Thymus (tissue), 11 donors: ENCODE data around the gene KCNJ2. TPM values are rescaled to one million over a fixed set of nuclear protein-coding genes. Genes with fewer than 3 reads are reported as not detected.

ENCODE experiments used
- DNase-seq, 9 donors: peaks; one replicate each; pipeline ENCODE4 v3.0.0-alpha.2; 2013; ENCODE audit warnings: low spot score in 9 of 9, low read depth in 6 of 9, missing footprints in 1 of 9
- H3K27ac ChIP-seq, 2 donors: one replicate each; pipeline ENCODE4 v1.5.1; 2013; ENCODE audit warnings: control low read depth in 1 of 2, low read depth in 1 of 2, low read length in 1 of 2, mild to moderate bottlenecking in 1 of 2, moderate library complexity in 1 of 2
- H3K27me3 ChIP-seq, 2 donors: one replicate each; pipeline ENCODE4 v1.5.1; 2013; ENCODE audit warnings: low read length in 1 of 2; ENCODE audit not compliant: control insufficient read depth in 2 of 2, insufficient read depth in 1 of 2
- H3K36me3 ChIP-seq, 2 donors: one replicate each; pipeline ENCODE4 v1.5.1; 2013; ENCODE audit warnings: low read length in 1 of 2, mild to moderate bottlenecking in 1 of 2, moderate library complexity in 1 of 2; ENCODE audit not compliant: control insufficient read depth in 2 of 2, insufficient read depth in 2 of 2
- H3K4me1 ChIP-seq, 2 donors: one replicate each; pipeline ENCODE4 v1.5.1; 2013; ENCODE audit warnings: low read length in 2 of 2; ENCODE audit not compliant: control insufficient read depth in 2 of 2, insufficient read depth in 2 of 2
- H3K4me3 ChIP-seq, 2 donors: one replicate each; pipeline ENCODE4 v1.5.1; 2013; ENCODE audit warnings: low read length in 2 of 2, control low read depth in 1 of 2, mild to moderate bottlenecking in 1 of 2
- H3K9me3 ChIP-seq, 2 donors: one replicate each; pipeline ENCODE4 v1.5.1; 2013; ENCODE audit warnings: low read length in 1 of 2, mild to moderate bottlenecking in 1 of 2; ENCODE audit not compliant: control insufficient read depth in 2 of 2, insufficient read depth in 1 of 2
- WGBS: extraction: QIAGEN DNeasy Blood & Tissue Kit; methylation state at CpG from one replicate; pipeline ENCODE4 v1.1.7; 2013; 5-methylcytosine and 5-hydroxymethylcytosine counted together
- polyA plus RNA-seq: library from polyadenylated mRNA; stranded (reverse); fragments of 200-250 nt; gene quantifications from one replicate; pipeline ENCODE4 v1.2.3, GENCODE V29; 2013
- total RNA-seq: library from RNA; stranded (reverse); fragments of 120-200 nt; gene quantifications from one replicate; pipeline ENCODE4 v1.2.4, GENCODE V29; 2013
- donor health status: healthy.

Gene KCNJ2
- total and polyA plus RNA-seq, 2 donors, result 3.1 to 5.3 TPM

DNA sequence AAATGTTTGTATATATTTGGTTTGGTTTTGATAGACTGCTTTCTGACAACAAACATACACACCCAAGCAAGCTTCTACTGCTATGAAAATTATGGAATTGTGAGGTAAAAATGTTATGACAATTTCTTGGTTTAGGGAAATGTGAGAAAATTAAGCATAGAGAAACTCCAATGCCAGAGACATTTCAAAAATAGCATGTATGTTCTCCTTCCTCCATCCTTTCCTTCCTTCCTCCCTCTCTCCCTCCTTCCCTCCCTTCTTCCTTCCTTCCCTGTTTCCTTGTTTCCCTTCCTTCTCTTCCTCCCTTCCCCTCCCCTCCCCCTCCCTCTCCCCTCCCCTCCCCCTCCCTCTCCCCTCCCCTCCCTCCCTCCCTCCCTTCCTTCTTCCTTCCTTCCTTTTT lies 14.9 kb downstream of the KCNJ2 start:
- no peak for DNase-seq
- Histone ChIP-seq H3K27me3 (no peaks in the 10 kb centered on the region), H3K27ac (no peak overlapping the region), H3K4me1 (no peaks in the 10 kb centered on the region), H3K4me3 (no peak overlapping the region), H3K9me3 (no peaks in the 10 kb centered on the region), H3K36me3 (no peaks in the 10 kb centered on the region)

DNA sequence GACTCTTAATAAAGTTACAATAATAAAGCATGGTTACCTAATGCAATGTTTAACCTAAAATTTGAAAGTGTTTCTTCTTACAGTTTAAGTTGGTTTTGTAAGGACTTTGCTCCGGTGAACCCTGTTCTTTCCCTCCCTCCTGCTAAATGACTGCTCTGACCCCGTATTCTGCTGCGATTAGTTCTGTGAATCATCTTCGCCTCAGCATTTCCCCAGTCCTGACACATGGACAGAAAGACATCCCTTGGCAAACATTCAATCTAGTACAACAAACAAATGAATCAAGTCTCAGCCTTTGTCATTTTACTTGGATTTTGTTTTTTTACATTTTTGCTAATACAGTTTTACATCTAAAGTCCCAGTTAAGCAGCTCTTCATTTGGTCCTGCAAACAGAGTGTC lies 15.4 kb downstream of the KCNJ2 start:
- H3K9me3 ChIP-seq, result no peaks in the 10 kb centered on the region
- no peaks in the 10 kb centered on the region for H3K27me3 ChIP-seq
- WGBS, result 95% methylated on average over 4 of the region's 4 CpGs
- H3K27ac ChIP-seq, result no peak overlapping the region
- H3K4me1 ChIP-seq, result no peaks in the 10 kb centered on the region
- no peak for DNase-seq
- no peak overlapping the region for H3K4me3 ChIP-seq
- H3K36me3 ChIP-seq, result no peaks in the 10 kb centered on the region

DNA sequence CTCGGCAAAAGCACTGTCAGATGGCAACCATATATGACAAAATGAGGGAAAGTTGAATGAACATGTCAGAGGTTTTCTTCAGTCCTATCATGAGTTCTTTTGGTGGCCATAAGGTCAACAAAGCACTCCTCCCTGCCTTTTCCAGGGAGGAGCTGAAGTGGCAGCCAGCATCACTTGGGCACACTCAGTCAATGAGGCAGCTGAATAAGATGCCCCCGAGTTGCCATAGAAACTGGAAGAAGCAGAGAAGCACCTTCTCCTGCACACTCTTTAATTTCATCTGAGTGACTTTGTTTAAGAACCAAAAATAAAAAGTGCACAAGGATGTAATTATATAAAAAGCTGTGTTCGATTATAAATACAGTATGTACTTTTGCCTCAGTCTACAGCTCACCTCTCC lies 16.0 kb downstream of the KCNJ2 start:
- Histone ChIP-seq H3K27ac (no peak overlapping the region), H3K27me3 (no peaks in the 10 kb centered on the region)
- 96% methylated on average over 3 of the region's 3 CpGs for WGBS

DNA sequence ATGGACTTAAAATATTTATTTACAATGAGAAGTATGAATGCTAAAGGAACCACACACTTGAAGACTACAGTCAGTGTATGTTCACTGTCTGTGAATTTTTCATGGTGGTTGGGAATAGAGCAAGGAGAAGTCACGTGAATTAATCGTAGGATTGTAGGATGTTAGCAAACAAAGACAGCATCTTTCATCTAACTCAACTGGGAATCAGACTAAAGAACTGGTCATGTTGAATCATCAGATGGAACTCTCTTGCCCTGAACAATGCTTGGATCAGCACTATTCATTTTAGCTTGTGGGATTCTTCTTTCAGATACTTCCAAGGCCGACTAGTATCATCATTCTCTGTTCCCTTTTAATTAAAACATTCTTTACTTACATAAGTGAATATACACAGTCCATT lies 18.1 kb downstream of the KCNJ2 start:
- H3K36me3 ChIP-seq, result no peaks in the 10 kb centered on the region
- no peak overlapping the region for H3K27ac ChIP-seq
- no peak for DNase-seq
- H3K9me3 ChIP-seq, result no peaks in the 10 kb centered on the region
- H3K4me3 ChIP-seq, result no peak overlapping the region
- 94% methylated on average over 3 of the region's 3 CpGs for WGBS
- no peaks in the 10 kb centered on the region for H3K27me3 ChIP-seq
- H3K4me1 ChIP-seq, result no peaks in the 10 kb centered on the region

More for the DNA sequence above, 16.0 kb downstream of the KCNJ2 start:
- H3K4me3 ChIP-seq, result no peak overlapping the region
- DNase-seq, result no peak
- H3K36me3 ChIP-seq, result no peaks in the 10 kb centered on the region
- H3K4me1 ChIP-seq, result no peaks in the 10 kb centered on the region
- H3K9me3 ChIP-seq, result no peaks in the 10 kb centered on the region

DNA sequence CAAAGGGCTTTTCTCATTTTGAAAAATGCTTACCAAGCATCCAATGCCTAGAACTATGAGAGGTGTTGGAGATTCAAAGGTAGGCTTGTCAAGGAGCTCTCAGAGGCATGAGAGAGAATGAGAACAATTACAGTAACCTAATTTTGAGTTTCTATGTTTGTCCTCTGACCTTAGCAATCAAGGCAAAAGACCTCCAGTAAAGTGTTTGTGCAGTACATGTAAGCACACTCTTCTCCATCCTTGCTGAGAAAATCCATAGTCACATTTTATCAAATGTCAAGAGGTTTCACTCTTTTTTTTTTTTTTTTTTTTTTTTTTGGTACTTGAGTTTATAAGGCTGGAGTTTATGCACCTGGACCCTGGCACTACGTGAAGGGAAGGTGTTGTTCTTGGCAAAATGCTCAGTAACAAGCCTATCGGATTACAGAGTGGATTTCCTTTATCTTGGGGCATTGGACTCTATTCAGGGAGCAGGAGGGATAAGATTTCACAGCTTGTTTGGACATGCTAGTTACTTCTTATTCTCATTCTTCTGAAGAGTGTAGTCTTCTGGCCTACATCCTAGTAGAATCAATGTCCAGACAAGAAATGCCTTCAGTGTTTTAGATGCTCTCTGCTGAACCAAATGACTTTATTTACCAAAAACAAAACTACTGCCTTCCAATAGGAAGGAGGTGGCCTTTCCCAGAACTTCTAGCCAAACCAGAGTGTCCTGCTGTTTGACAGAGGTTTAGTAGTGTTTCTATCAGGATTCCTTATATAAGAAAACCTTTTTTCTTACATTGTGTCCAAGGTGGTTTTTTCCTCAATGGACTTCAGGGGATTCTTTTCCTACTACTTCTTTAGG lies 21.9 kb downstream of the KCNJ2 start:
- no peaks in the 10 kb centered on the region for H3K36me3 ChIP-seq
- 92% methylated on average over 2 of the region's 2 CpGs for WGBS
- H3K4me1 ChIP-seq, result no peaks in the 10 kb centered on the region
- peak in 2 of 9 donors; percentile 13 to 33 for DNase-seq
- H3K4me3 ChIP-seq, result no peak overlapping the region
- H3K27me3 ChIP-seq, result no peaks in the 10 kb centered on the region
- no peaks in the 10 kb centered on the region for H3K9me3 ChIP-seq
- no peak overlapping the region for H3K27ac ChIP-seq

DNA sequence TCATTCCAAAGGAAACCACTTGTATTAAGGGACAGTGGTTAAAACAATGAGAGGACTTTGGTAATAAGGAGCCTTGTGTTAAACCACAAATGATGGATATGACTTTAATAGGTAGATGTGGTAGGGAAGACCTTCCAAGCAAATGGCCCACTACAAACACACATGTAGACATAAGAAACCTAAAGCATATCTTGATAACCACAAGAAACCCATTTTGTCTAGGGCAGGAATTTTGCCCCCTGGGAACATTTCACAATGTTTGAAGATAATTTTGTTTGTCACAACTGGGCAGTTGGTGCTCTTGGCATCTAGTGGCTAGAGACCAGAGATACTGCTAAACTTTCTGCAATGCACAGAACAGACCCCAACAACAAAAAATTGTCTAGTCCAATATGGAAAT lies 25.8 kb downstream of the KCNJ2 start:
- Histone ChIP-seq H3K9me3 (no peaks in the 10 kb centered on the region), H3K27me3 (no peaks in the 10 kb centered on the region), H3K27ac (no peak overlapping the region), H3K4me1 (no peaks in the 10 kb centered on the region), H3K36me3 (no peaks in the 10 kb centered on the region), H3K4me3 (no peak overlapping the region)
- DNase-seq, result no peak

DNA sequence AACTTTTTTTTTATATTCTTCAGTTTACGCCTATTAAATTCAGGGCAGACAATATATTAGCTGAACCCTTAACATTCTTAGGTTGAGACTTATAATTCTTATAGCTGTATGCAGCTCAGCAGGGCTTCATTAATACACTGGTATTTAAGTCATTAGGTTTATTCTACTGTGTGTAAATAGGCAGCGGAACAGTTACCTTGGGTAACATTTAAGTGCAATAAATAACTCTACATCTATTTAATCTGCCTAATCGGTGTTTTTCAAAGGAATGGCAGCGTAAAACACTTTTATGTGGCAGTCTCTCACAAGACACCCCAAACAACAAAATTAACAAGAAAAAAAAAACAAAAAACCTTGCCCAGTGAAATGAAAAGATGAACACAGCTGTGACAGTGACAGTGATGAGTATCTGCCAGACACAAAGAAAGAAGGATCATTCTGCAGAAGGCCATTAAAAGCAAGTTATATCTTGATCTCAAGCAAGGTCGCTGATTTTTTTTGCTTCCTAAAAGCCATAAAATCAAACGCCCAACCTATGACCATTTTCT lies 32.6 kb downstream of the KCNJ2 start:
- DNase-seq, result no peak
- H3K27me3 ChIP-seq, result no peaks in the 10 kb centered on the region
- no peaks in the 10 kb centered on the region for H3K36me3 ChIP-seq
- no peak overlapping the region for H3K27ac ChIP-seq
- 93% methylated on average over 6 of the region's 6 CpGs for WGBS
- H3K4me3 ChIP-seq, result no peak overlapping the region
- H3K9me3 ChIP-seq, result no peaks in the 10 kb centered on the region
- H3K4me1 ChIP-seq, result no peaks in the 10 kb centered on the region

DNA sequence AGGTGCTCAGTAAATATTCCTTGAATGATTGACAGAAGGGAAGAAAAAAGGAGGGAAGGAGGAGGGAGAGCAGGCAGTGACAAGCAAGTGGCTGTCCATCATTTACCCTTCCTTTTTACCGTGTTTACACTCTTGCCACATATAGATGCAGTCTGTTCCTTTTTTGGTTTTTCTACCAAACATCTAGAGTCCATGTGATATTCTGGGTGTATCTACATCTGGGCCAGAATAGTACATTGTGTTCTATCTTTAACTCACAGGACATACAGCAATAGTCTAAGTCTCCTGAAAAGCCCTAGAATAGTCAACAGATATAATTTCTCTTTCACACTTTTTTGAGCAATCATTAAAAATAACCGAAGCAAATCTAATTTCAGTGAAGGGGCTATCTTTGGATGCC lies 33.5 kb downstream of the KCNJ2 start:
- no peak overlapping the region for H3K4me3 ChIP-seq
- 71% methylated on average over 2 of the region's 2 CpGs for WGBS
- no peak for DNase-seq
- H3K27me3 ChIP-seq, result no peaks in the 10 kb centered on the region
- no peaks in the 10 kb centered on the region for H3K4me1 ChIP-seq
- H3K9me3 ChIP-seq, result no peaks in the 10 kb centered on the region
- H3K36me3 ChIP-seq, result no peaks in the 10 kb centered on the region
- H3K27ac ChIP-seq, result no peak overlapping the region

DNA sequence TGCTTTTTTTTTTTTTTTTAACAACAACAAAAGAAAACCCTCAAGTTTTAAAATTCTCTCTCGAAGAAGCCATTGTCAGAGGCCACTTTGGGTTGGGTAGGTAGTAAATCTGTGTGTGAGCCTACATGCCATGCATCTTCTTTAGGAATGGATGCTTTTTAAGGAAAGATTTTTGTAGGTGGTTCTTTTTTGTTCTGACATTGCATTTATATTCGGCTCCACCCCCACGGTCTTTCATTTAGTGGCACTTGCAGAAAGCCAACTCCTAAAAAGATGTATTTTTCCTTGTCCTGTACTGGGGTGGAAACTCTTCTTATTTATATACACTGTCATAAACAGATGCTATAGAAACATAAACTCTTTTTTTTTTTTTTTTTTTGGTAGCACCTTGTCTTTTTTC lies 35.1 kb downstream of the KCNJ2 start:
- H3K36me3 ChIP-seq, result no peaks in the 10 kb centered on the region
- no peak for DNase-seq
- no peak overlapping the region for H3K27ac ChIP-seq
- no peaks in the 10 kb centered on the region for H3K27me3 ChIP-seq
- H3K4me1 ChIP-seq, result peaks cover 3 to 4% of the 10 kb centered on the region in 2 donors
- no peaks in the 10 kb centered on the region for H3K9me3 ChIP-seq
- no peak overlapping the region for H3K4me3 ChIP-seq
- 96% methylated on average over 3 of the region's 3 CpGs for WGBS
